ENCODE results near the gene POLR2J2.
"Not testable (repeated sequence)": the region's sequence is repeated elsewhere in the genome, so short reads cannot be mapped to it uniquely, and the experiment has no call there.

DNA sequence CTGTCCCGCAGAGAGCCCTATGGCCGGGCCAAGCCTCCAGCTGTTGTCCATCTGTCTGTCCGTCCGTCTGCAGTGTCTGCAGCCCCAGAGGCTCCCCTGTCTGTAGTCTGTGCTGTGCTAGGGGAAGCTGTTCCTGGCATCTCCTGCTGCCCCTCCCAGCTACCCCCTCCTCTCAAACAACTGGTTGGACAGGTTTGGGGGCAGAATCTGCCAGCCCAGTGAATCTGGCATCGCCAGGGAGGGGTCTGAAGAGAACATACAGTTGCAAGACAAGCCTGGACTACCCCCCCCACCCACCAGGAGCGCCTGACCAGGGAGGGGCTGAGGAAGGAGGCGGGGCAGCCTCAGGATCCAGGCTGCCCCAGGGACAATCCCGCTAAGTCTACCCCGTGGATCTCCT is 28.8 kb downstream of the POLR2J2 start, which contains the start of gene UPK3BL1:
- TF ChIP-seq, protein P1, sequence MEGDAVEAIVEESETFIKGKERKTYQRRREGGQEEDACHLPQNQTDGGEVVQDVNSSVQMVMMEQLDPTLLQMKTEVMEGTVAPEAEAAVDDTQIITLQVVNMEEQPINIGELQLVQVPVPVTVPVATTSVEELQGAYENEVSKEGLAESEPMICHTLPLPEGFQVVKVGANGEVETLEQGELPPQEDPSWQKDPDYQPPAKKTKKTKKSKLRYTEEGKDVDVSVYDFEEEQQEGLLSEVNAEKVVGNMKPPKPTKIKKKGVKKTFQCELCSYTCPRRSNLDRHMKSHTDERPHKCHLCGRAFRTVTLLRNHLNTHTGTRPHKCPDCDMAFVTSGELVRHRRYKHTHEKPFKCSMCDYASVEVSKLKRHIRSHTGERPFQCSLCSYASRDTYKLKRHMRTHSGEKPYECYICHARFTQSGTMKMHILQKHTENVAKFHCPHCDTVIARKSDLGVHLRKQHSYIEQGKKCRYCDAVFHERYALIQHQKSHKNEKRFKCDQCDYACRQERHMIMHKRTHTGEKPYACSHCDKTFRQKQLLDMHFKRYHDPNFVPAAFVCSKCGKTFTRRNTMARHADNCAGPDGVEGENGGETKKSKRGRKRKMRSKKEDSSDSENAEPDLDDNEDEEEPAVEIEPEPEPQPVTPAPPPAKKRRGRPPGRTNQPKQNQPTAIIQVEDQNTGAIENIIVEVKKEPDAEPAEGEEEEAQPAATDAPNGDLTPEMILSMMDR (IDR thresholded peaks at IDR 0.05; ENCODE audit: insufficient read depth, low read length, poor library complexity, severe bottlenecking) = not testable (repeated sequence)
- not testable (repeated sequence) for TF ChIP-seq EZH2phosphoT487 (conservative IDR thresholded peaks at IDR 0.05; ENCODE audit: low read length)
